ENCODE measurements around the gene PPP1R37. TPM values are rescaled to one million over a fixed set of nuclear protein-coding genes. Genes with fewer than 3 reads are reported as not detected.

Gene PPP1R37
- total and polyA plus RNA-seq, 2 of the 8 experiments (the other 6 are each of a cell fraction or from before 2014, with no cell fraction given) = 14.6 to 25.7 TPM

GRCh38 chr19:45186509-45187334 is 93.7 kb downstream of the PPP1R37 start:
- Histone ChIP-seq H3K79me1 (ENCODE audit: low read depth, low read length) (no peaks in the 10 kb centered on the region), H3K4me1 (replicated peaks in 1 of 4; ENCODE audit: control insufficient read depth in 3 of 4, insufficient read depth in 4 of 4, low read length in 3 of 4) (peaks cover 0 to 3% (median 2%) of the 10 kb centered on the region in 4 experiments; a peak in 3 of 7 replicates), H4K5ac (ENCODE audit: insufficient read length, low read depth, low read length) (no peak overlapping the region), H4K20me1 (replicated peaks in 1 of 2; ENCODE audit: control insufficient read depth in 1 of 2, insufficient read depth in 2 of 2, low read length in 2 of 2) (no peaks in the 10 kb centered on the region), H4K91ac (replicated peaks; ENCODE audit: insufficient read length, low read length) (no peak overlapping the region), H2BK120ac (replicated peaks; ENCODE audit: low read depth, low read length) (no peak overlapping the region), H2BK12ac (ENCODE audit: low read depth, low read length) (no peak overlapping the region), H3K4me2 (ENCODE audit: insufficient read depth in 1 of 2, low read depth in 2 of 2, low read length in 2 of 2) (no peak overlapping the region; a peak in 1 of 4 replicates), H3K36me3 (ENCODE audit: control insufficient read depth in 2 of 4, insufficient read depth in 4 of 4, low read length in 3 of 4) (no peaks in the 10 kb centered on the region), H3K27me3 (replicated peaks in 1 of 4; ENCODE audit: control insufficient read depth in 3 of 4, extremely low read depth in 1 of 4, insufficient read depth in 3 of 4, low read length in 3 of 4) (no peaks in the 10 kb centered on the region; a peak in 1 of 7 replicates), H3K4ac (replicated peaks; ENCODE audit: insufficient read length, low read depth, low read length) (no peak overlapping the region), H2BK5ac (ENCODE audit: low read depth, low read length) (no peak overlapping the region), H3K4me3 (ENCODE audit: extremely low read depth in 1 of 4, insufficient read depth in 2 of 4, low read depth in 3 of 4, low read length in 4 of 4) (no peak overlapping the region), H3K79me2 (ENCODE audit: control insufficient read depth in 1 of 2, insufficient read depth in 2 of 2, low read length in 2 of 2) (no peaks in the 10 kb centered on the region), H3K18ac (ENCODE audit: extremely low read depth, low read length) (no peak overlapping the region), H3K23me2 (ENCODE audit: low read depth, low read length) (no peaks in the 10 kb centered on the region), H4K8ac (ENCODE audit: extremely low read depth, insufficient read depth, low read length) (0 out of 2 replicates have a peak overlapping the region, but pooled peaks have one; percentile 38), H2AFZ (ENCODE audit: low read length) (no peak overlapping the region; the same call in 1 of the 2 replicates), H3K27ac (ENCODE audit: low read depth, low read length) (no peak overlapping the region), H2BK20ac (ENCODE audit: low read length) (no peak overlapping the region), H3K56ac (replicated peaks; ENCODE audit: insufficient read length, low read depth, low read length) (no peak overlapping the region), H3K9ac (replicated peaks in 1 of 4; ENCODE audit: extremely low read depth in 1 of 4, low read depth in 3 of 4, low read length in 3 of 4) (no peak overlapping the region), H3K9me3 (ENCODE audit: insufficient read depth in 2 of 2, low read depth in 1 of 2, low read length in 1 of 2) (no peaks in the 10 kb centered on the region), H2BK15ac (ENCODE audit: low read length) (no peak overlapping the region), H3K14ac (ENCODE audit: insufficient read length) (no peak overlapping the region), H2AK5ac (ENCODE audit: low read depth, low read length) (no peak overlapping the region), H3K23ac (ENCODE audit: insufficient read length) (no peak overlapping the region)
- FAIRE-seq = no peak
- whole genome bisulfite sequencing, 2 experiments (ENCODE audit: extremely low coverage in 1 of 2, insufficient coverage in 1 of 2, insufficient read length in 1 of 2, insufficient replicate concordance in 2 of 2, low coverage in 1 of 2, low lambda C conversion rate in 2 of 2, missing lambda C conversion rate in 1 of 2) = 88% methylated on average over 12 of the region's 12 CpGs; no CpG with 5 or more reads in 1 of the 2 experiments
- ChIA-PET POLR2A (ENCODE audit: partially characterized antibody) (interaction anchor here (0.5 to 1.6 kb wide), 4 partner anchors 8 to 190 kb away, joined by 3 to 8 read pairs (median 3); partner anchors contain the start of genes BLOC1S3 and TRAPPC6A), CTCF (ENCODE audit: partially characterized antibody) (interaction anchor here (0.7 to 8.1 kb wide), 47 partner anchors 9 to 338 kb away, joined by 3 to 54 read pairs (median 4); partner anchors contain the start of genes BLOC1S3, MARK4, NKPD1 and TRAPPC6A)
- no peak for DNase-seq (ENCODE audit: low read depth in 1 of 2, low spot score in 2 of 2)
